Subcutaneous adipose tissue (tissue), 4 donors: ENCODE results near the gene VASN. TPM values are rescaled to one million over a fixed set of nuclear protein-coding genes. Genes with fewer than 3 reads are reported as not detected.

Experiments
- total RNA-seq, 4 donors: library from RNA; depleted of rRNA; stranded (reverse); fragments of >200 nt; gene quantifications; one replicate each; pipeline ENCODE4 v1.1.0, GENCODE V29; 2016
- TF ChIP-seq, protein P1 (sequence below): fragments of 450-650 bp; IDR thresholded peaks from one replicate; pipeline ENCODE4 v1.5.1; 2016; ENCODE audit warnings: low read depth, mild to moderate bottlenecking, control low read depth, antibody characterized with exemption, moderate library complexity

The VASN gene
- total RNA-seq, 4 donors from 2014 or later = 13.7 to 34.9 (median 22.3) TPM

DNA sequence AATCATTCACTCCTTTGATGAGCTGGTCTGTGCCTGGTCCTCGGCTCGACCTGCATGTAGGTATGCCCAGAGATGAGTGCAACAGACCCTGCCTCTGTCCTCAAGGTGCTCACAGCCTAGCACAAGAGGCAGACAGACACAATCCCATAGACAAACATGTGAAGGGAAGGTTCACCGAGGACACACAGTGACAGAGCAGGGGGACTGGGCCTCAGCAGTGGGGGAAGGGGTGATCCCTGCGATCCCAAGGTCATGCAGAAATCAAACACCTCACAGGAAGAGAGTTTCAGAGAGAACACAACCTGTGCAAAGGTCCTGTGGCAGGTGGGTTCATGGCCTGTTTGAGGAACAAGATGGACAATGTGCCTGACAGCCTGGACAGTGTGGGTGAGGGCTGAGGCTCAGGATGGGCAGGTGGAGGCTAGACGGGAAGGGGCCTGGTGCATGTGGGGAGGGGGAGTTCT is 4.2 kb upstream of the VASN start:
- TF ChIP-seq, protein P1, sequence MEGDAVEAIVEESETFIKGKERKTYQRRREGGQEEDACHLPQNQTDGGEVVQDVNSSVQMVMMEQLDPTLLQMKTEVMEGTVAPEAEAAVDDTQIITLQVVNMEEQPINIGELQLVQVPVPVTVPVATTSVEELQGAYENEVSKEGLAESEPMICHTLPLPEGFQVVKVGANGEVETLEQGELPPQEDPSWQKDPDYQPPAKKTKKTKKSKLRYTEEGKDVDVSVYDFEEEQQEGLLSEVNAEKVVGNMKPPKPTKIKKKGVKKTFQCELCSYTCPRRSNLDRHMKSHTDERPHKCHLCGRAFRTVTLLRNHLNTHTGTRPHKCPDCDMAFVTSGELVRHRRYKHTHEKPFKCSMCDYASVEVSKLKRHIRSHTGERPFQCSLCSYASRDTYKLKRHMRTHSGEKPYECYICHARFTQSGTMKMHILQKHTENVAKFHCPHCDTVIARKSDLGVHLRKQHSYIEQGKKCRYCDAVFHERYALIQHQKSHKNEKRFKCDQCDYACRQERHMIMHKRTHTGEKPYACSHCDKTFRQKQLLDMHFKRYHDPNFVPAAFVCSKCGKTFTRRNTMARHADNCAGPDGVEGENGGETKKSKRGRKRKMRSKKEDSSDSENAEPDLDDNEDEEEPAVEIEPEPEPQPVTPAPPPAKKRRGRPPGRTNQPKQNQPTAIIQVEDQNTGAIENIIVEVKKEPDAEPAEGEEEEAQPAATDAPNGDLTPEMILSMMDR = no peak

DNA sequence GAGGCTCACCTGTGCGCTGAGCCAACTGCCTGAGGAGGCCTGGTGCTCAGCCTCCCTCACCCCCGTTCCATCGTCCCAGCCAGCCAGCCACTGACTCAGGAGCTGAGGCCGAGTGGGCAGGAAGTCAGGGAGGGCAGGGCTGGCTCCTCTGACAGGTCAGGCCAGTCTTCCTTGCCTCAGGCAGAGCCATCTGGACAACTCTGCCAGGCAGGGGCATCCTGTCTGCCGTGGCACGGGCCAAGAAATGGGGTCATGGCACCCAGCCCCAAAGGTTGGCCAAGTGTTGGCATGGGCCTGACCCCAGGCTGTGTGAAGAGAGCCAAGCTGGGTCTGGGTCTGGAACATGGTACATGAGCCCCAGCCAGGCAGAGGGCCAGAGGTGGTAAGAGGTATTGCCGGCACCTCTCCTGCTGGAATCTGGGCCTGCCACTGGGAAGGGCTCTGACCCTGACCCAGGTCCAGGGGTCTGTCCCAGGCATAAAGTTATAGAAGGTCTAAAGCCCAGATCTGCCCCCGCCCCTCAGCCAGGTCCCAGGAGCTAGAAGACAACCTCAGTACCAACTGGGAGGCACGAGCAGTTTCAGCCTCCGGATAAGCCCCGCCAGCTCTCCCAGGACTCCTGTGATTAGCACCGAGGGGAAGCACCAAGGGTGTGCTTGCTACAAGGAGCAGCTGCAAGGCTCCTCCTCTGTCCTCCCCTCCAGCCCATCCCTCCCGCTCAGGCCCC is 2.5 kb upstream of the VASN start:
- TF ChIP-seq, protein P1 = no peak

DNA sequence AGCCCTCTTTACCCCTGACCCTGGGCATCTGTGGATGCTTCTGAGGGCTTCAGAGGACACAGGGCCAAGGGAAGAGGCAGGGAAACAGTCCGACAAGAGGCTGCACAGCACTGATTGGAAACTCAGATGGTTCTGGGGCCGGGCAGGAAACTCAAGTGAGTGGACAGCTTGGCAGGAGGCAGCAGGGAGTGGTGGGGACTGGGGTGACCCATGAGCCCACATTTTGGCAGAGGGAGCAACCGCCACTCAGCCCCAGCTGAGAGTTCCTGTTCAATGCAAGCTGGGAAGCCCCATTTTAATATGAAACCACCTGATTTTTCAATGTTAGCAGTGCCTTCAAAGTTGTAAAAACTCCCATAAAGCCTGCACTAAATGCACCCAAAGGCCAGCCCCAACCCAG is 1.5 kb upstream of the VASN start:
- TF ChIP-seq, protein P1 = no peak

DNA sequence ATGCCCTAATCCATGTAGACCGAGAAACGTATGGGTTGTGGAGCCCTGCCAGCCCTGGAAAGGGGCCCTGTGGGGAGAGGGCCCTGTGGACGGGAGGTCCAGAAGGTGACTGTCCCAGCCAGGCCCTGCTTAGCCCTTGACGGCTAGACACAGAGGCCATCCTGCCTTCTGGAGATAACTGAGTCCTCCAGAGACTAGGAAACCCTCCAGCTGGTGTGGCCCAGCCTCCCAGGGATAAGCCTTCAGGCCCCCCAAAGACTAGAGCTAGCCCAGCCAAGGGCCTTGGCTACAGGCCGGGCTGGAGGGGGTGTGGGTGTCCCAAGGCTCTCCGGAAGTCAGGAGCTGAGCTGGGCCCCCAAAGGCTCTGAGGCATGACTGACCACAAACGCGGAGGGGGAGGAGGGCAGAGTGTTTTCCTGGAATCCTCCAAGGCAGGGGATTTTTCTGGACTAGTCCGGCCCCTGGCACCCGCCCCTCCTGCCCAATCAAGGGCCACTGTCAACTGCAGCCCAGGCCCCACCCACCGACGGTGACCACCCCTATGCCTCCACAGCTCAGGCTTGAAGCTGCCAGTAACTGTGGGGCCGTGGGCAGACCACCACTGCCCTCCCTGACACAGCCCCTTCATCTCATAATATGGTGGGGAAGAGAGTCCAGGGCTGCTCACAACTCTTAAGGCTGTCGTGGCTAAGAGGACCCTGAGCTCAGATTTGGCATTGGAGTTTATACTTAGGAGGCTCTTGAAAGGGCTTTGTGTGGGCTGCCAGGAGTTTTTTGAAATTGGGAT is 885 bp upstream of the VASN start:
- TF ChIP-seq, protein P1 = no peak

DNA sequence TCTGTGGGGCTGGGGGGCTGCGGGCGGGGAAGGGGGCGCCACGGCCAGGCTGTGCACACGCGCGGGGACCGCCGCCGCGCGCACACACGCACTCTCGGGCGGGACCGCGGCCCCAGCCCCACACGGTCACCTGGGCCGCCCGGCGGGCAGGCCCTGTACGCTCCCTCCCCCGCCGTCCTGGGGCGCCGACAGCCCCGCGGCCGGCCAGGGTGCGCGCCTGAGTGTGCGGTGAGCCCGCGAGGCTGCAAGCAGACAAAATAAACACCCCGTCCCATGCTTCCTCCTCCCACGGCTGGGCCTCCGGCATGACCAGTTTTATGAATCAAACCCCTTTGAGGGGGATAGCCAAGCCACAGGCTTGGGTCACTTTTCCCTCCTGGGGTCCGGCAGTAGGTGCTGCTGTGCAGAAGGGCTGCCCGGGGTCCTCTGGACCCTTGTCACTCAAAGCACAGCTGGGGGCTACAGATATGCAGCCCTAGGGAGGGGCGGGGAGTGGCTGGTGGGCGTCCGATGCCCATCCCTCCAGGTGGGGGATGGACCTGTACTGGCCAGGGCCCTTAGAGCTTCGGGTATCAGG is 441 bp downstream of the VASN start:
- TF ChIP-seq, protein P1 = no peak

DNA sequence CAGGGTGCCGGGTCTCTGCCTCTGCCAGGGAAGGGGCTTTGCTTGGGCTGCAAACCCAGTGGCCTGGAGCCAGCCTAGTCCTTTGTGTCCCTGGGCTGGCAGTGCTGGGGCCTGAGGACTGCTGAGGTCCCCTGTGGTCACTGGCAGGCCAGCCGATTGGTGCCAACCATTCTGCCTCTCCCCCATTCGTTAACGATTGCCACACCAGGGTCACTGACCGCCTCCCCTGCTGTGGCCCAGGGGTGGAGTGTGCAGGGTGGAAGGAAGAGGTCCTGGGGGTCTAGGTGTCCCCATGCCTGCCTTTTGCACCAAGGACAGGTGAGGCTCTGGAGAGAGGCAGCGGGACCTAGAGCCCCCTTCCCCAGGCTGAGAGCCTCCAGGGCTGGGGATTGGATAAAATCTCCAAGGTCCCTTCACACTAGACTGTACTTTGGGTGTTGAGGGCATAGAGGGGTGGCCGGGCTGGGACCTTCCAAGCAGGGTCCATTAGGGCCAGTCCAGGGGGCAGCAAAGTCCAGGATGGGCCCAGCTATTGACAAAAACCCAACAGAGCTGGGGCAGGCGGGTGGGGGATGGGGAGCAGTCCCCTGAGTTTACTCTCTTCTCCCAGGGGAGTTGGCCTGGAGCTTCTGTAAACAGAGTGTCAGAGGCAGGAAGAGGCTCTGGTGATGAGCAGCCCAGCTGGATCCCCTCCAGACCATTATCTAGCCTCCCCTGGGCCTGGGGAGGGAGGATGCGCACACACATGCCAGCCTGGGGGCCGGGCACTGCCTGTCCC is 1.1 kb downstream of the VASN start:
- TF ChIP-seq, protein P1 = no peak
